GM21825 (cell line): ENCODE data around the gene CACHD1.

Source experiments
- ATAC-seq: cut with Tn5 transposase; IDR thresholded peaks from one replicate; pipeline ENCODE4 v1.9.1; 2021; ENCODE audit warnings: mild to moderate bottlenecking, moderate library complexity; ENCODE audit not compliant: unreplicated experiment

CACHD1 gene

DNA sequence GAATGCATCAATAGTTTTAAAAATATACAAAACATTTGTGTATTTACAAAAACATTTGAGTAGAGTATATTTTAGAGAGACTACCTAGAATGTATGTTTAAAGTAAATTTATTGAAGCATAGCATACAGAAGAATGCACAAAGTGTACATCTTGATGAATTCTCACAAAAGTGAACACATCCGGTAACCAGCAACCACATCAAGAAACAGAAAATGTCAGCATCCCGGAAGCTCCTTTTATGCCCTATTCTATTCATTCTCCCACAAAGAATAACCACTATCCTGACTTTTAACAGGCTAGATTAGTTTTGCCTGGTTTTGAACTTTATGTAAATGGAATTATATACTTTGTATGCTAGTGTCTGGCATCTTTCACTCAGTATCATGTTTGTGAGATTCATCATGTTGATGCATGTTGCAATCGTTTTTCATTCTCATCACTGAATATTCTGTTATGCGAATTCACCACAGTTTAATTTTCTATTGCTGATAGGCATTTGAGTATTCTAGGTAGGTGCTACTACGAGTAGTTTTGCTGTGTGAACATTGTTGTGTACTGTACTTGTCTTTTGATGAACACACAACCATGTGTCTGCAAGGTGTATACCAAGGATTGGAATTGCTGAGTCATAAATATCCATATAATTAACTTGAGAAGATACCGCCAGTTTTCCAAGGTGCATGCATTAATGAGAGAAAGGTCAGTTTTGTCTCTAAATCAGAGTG, 75.4 kb downstream of the CACHD1 start:
- no peak for ATAC-seq

DNA sequence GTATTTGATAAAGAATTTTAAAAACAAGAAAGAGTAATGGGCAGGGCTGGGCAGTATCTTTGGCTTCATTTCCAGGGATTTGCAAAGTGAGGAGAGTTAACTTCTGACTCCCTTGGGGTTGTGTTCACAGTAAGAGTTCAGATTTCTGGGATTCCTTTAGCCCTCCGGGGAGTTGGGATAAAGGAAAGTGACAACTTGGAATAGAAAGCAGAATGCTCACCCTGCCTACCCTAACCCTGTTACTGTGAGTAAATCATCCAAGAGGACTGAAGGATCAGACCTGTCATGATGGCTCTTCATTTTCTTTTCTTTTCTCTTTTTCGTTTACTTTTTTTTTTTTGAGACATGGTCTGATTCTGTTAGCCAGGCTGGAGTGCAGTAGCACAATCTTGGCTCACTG, 76.1 kb downstream of the CACHD1 start:
- no peak for ATAC-seq

DNA sequence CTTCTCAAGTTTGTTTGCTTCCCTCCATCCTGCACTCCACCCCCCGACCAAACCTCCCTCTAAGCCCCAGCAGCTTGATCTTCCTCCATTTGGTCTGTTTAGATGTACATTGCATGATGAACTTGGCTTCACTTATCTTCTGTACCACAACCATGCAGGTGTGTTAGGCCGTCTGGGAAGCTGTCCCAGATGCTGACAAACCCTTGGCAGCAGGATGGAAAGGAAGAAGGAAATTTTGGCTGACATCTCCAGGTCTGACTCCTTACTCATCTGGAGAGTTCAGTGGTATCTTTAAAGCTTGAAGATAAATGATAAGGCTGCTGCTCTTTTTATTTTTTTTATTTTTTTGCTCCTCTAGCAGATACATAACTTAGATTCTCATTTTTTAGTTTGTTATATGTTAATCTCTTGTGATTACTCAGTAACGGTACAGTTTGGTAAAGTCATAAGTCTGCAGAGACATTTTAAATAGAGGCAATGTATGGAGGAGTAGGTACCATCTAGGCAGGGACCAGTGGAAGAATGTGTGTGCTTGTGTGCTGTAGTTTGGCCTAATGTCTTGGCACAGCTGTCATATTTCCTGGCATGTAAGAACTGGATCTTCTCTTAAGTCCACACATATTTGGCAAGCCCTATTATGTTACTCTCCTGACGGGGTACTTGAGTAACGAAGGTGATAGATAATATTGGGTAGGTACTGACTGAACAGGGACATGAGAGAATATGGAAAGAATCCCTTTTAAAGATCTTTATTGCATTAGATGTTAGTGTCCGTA, 79.7 kb downstream of the CACHD1 start:
- no peak for ATAC-seq

DNA sequence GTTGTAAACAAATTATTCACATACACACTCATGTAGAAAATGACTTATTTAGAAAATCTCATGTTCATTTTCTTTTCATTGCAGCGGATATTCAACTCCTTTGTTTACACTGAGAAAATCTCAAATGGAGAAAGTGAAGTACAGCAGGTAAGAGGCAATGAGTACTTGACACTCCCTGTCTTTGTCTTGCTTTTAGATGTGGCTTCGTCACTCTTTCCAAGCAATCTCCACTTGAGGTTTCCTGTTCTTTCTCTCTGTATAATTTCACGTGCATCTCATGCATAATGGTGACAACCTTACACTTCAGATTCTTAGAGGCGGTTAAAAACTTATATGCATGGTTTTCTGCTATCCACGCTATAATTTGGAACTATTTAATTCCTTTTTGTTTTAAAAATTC, 80.6 kb downstream of the CACHD1 start:
- ATAC-seq: no peak

DNA sequence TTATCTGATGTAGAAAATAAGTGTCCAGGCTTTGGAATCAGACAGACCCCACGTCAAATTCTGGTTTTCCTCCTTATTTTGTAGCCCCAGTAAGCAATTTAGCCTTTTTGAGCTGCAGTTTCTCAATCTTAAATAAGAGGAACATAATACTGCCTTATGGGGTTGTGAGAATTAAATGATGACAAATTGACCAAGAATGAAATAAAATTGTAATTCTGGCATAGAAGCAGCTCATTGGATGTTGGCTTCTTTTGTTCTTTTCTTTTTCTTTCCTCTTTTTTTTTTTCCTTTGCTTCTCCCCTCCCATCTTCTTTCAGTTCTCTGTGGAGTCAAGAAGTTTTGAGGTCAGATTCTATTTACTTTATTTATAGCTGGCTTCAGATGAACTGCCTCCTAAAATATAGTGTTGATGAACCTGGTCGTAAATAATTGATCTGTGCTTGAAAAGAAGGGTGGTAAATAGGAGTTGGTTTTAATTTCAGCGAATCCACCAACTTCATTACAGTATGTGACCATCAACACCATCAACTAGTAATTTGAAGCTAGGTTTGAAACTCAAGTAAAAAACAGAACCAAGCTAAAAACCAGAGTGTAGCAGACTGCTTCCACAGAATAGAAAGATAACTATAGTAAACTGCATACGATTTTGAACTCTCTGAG, 81.1 kb downstream of the CACHD1 start:
- ATAC-seq: no peak

DNA sequence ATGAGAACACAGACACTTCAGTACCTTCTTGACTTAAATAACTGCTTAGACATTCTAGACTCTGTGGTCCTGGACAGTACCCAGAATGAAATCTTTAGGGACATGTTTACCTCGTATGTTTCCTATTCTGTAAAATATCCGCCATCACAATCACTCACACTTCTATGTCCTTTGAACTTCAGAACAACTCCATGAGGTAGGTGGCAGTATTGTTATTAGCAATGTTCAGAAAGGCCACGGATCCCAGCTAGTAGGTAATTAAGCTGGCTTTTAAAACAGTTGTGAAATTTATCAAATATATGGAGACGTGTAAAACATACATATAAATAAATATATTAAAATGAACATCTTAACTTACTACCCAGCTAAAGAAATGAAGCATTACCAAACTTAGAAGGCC, 83.4 kb downstream of the CACHD1 start:
- no peak for ATAC-seq

DNA sequence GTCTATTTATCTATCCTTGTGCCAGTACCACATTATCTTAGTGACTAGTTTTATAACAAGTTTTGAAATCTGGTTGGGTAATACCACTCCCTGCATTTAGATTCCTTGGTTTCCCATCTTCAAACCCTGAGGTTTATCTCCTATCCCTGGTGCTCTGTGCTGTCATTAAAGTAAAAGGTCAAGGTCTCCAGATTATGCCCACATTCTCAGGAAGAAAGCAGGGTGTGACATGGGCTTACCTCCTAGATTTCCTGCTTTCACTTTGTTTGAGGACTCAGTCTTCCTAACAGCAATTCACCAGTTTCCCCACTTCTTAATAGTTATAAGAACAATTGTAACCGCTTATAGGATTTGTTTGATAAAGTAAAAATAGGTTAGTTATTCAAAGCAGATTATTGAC, 86.0 kb downstream of the CACHD1 start:
- ATAC-seq: no peak

DNA sequence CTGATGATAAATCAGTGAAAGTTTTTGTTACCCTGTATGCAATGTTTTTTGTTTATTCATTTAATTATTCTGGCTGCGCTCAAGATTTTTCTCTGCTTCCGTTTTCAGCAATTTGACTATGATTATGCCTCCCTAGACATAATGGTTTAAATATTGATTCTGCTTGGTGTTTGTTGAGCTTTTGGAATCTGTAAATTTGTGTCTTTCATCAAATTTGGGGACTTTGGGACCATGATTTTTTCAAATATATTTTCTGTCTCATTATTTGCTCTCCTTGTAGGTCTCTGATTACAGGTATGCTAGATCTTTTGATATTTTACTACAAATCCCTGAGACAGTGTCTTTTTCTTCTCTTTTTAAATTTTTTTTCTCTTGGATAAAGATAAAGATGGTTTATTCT, 92.1 kb downstream of the CACHD1 start:
- ATAC-seq: no peak

DNA sequence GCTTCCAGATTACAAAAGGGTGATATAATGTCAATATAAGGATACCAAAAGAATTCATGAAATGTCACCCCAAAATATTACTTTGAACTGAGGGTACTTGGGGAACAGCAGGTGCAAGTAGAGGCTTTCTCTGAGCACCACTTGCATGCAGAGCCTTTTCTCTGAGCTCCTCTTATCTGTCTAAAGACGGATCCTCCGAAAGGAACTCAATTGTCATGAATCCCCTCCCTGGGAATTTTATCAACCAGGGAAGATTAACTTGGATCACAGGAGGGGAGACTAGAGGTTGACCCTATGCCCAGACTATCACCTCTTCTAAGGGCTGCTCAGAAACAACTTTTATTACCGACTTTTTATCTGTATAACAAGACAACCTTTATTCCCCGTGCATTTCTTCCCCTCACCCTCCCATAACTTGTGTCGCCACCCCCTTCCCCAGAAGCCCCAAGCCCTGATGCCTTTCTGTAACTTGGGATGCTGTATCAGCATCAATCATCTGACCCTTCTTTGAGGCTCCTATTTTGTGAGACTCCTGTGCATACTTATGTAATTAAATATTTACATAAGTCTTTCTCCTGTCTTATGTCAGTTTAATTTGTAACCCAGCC, 94.1 kb downstream of the CACHD1 start:
- ATAC-seq: no peak

DNA sequence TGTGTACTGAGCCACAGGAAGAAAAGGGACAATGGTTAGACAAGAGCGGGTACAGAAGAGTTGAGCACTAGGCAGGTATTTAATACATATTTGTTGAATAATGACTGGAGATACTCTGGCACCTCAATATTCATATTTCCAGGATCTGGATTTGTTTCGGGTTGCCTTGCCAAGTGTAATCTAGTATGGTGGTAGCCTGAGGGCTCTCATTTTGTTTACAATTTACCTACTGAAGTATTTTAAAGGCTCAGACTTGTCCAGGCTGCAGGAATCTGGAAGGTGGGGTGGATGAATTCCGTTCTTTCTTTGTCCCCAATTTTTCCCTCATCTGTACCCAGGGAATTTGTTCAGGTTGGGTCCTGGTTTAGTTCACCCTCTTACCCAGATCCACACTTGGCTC, 95.0 kb downstream of the CACHD1 start:
- no peak for ATAC-seq

DNA sequence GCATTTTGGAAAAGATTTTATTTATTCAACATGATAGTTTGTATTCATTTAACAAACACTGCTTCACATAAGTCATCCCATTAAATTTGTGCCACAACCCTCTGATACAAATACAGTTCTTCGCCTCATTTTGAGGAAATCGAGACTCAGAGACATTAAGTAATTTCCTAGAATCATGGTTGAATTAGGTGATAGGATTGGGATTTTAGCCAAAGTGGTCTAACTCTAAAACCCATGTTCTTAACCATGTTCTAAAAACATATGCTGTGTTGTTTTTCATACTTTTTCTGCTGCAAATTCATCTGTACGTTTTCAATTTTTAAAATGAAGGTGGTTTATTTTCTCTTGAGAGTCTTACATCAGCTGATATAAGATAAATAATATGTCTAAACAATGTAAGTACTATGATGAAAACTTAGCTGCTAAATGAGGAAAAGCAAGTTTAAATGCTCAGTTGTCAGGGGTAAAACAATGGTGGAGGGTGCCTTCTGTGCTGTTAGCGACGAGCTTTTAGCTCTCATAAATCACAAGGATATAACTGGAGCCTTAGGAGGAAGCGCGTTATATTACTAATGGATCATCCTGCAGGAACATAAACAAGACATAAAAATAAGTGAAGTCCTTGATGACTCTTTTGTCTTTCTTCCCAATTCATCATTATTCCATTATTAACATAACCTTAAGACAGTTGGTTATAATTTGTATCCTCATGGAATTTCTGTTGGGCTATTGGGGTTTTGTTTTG, 97.7 kb downstream of the CACHD1 start:
- ATAC-seq: no peak

DNA sequence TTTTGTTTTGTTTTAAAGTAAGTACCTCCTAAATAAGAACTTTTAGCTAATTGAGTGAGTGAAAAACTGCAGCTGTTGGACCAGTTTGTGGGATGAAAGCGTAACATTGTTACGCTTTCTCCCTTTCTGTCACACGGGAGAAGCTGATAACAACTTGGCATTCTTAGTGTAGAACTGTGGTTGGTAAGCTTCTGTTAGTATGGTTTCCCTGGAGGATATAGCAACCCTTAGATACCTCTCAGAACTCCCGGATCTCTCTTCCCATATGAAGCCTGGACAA, 98.2 kb downstream of the CACHD1 start:
- ATAC-seq: no peak

DNA sequence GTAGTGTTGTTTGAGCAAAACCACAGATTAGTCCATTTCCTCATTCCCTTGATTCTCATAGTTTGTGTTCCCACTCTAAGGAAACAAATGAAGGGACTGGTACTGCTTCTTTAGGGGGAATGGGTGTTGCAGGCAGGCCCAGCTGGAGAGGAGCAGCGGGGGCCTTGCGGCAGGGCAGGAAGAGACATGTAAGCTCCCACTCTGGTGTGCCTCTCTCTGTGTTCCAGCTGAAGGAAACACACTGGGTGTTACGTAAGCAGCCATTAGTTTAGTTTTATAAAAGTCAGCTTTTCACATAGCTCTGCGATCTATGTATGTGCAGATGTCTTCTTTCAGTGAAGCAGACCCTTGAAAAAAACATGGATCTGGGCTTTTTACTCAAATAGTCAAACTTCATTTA, 99.5 kb downstream of the CACHD1 start:
- ATAC-seq: no peak

DNA sequence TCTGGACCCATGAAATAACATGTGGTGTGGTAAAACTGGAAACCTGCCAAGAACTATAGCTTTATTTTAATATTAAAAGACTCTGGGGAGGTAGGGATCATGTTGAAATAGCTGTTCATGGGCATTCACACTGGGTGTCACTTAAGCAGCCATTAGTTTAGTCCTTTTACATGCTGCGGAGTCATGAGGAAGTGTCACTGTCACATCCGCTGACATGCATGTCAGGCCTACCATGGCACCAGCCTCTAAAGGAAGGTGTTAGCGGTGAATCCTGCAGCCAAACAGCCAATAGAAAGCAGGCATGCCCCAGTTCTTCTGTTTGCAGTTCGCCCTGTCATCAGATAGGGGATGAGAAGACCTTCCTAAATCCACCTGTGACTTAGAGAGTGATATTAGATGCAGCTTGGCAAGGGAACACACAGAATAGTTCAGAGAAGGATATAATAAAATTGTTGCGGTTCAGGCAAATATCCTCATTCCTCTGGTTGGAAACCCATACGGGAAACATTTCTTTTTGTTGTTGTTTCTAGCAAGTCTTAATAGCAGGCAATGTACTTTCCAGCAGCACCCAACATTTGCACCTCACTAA, 100.4 kb downstream of the CACHD1 start:
- no peak for ATAC-seq

DNA sequence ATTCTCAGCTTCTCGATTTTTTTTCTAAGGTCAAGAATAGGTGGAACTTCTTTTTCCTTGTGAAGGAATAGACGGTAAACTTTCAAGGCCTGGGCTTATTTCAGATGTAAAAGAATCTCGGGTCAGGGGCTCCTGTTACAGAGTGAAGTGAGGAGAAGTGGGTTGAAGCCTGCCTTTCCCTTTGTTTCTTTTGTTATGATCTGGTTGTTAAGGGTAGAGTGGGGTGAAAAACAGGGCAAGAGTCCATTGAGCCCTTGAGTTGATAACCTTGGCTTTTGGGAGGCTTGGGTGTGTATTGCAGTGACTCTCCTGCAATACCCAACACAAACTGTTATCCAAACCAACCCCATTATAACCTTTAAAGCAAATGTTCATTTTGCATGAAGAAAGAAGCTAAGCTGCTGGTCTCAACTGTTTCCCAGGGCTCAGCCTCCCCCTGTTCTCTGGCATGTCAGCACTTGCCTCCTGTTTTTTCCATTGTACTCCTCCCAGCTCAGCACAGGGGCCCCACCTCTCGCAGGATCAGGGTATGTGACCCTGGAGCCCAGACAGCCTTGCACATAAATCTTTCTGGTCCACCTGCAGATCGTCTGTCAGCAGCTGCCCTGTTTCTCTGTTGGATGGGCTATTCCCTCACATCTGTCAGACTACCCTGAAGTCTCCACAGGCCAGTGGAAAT, 102.4 kb downstream of the CACHD1 start:
- no peak for ATAC-seq

DNA sequence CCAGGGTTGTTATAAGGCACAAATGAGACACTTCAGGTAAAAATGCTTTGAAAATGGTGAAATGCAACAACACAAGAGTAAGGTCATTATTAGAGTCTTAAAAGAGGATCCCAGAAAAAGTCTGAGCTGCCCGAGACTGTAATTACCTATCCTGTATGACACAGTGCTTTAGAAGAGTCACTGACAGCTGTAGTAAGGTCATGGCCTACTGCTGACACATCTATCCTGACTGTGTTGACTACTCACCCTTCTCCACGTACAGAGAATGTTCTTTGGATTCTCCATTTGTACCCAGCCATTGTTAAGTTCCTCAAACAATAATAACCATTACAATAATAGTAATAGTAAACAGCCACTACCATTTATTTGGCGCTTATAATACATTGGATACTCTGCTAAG, 104.4 kb downstream of the CACHD1 start:
- no peak for ATAC-seq

DNA sequence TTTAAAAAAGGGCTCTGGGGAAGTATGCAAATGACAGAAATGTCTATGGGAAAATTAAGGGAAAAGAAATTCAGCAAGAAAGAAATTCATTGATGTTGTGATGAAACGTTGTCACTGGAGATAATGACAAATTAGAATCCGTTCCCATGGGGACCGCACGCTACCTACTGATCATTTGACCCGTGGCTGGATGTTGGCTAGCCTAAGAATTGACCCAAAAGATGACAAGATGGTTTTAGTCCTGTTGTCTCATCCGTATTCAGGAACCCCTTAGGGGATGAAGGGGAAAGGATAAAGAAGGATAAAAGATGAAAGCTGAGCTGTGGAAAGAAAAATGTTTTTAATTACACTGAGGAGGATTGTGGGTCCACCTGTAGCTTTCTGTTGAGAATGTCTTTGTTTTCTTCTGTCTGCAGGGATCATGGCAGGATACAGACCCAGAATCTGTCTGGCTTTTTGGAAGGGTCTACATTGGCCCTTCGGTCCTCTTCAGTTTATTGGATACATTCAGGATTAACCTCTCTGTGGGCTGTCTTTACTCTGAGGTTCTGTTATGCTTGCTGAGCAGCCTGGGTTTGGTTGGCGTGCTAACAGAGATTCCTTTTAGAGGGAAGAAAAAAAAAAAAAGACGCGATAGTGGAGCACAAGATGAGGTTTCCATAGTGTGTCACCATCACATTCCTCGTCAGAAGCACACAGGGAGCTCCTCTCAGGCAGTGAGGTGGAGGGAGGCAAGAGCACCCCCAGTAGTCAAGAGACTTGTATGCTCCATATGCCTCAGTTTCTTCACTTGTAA, 106.2 kb downstream of the CACHD1 start:
- no peak for ATAC-seq

DNA sequence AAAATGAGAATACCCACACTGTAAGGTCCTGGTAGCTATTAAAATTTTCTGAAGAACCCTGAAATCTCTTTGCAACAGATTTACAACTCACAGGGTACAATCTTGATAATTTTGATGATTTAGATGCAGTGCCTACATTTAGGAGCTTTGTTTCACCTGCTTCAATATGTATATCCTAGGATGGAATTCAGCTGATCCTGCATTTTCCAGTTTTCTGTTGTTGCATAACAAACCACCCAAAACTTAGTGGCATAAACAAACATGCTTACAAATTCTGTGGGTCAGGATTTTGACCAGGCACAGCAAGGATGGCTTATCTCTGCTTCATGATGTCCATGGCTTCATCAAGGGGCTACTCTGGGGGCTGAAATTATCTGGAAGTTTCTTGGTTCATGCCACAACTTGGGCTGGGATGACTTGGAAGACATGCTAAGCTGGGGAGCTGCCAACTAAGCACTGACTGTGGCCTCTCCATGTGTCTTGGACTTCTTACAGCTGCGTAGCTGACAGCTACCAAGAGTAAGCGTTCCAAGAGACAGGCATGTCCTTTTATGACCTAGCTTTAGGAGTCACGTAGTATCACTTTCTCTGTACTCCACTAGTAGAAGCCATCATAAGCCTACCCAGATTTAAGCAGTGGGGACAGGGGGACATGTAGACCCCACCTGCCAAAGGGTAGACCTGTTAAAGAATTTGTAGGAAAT, 108.5 kb downstream of the CACHD1 start:
- no peak for ATAC-seq

DNA sequence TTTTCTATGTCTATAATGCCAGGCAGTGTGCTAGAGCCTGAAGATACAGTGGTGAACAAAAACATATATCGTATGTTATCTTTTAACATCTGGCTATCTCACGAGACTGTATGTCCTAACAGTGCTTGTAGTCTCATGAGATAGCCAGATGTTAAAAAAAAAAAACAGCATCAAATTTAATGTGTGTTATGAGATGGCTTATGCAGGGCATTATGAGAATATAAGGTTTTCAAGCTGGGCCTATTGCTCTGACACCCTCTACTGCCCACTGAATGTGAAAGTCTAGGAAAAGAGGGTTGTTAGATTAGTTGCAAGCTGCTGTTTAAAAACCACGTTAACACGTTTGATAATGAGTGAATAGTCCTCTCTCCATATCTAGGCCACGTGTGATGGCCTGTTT, 109.8 kb downstream of the CACHD1 start:
- ATAC-seq: no peak
